SU-DHL-6 (cell line): Measurements from ENCODE around the gene KCTD17.

ENCODE experiments used
- H2AFZ ChIP-seq: fragments of 200-600 bp; sonication (generic); 2 replicates; pipeline ENCODE4 v1.6.1; 2014; ENCODE audit warnings: low read depth, mild to moderate bottlenecking, moderate library complexity, mixed read lengths, antibody characterized with exemption, low read length; ENCODE audit not compliant: severe bottlenecking
- H3F3A ChIP-seq: fragments of 200-600 bp; shearing (Covaris generic); 2 replicates; pipeline ENCODE4 v1.6.0; 2016; ENCODE audit warnings: antibody characterized with exemption, mild to moderate bottlenecking; ENCODE audit not compliant: insufficient read depth
- H3K27ac ChIP-seq: fragments of 200-600 bp; sonication (generic); 2 replicates; pipeline ENCODE4 v1.5.1; 2016; ENCODE audit warnings: low read depth, mild to moderate bottlenecking, low read length, moderate library complexity, mixed read lengths
- H3K27me3 ChIP-seq: fragments of 200-600 bp; sonication (generic), shearing (Covaris generic); 2 replicates; pipeline ENCODE4 v1.6.0; 2014; ENCODE audit warnings: mild to moderate bottlenecking, low read length
- H3K36me3 ChIP-seq: fragments of 200-600 bp; sonication (generic); 2 replicates; pipeline ENCODE4 v1.6.1; 2014; ENCODE audit warnings: mild to moderate bottlenecking, low read length, mixed read lengths
- H3K4me2 ChIP-seq: fragments of 300-600, 200-600 bp; shearing (Covaris generic), sonication (generic); 2 replicates; pipeline ENCODE4 v1.6.0; 2014; ENCODE audit warnings: low read length, low read depth, mild to moderate bottlenecking; ENCODE audit not compliant: poor library complexity, severe bottlenecking
- H3K4me3 ChIP-seq: fragments of 200-600 bp; sonication (generic); 2 replicates; pipeline ENCODE4 v1.5.1; 2014; ENCODE audit warnings: antibody characterized with exemption, low read length, mild to moderate bottlenecking, mixed read lengths; ENCODE audit not compliant: insufficient read depth, poor library complexity, severe bottlenecking
- H3K79me2 ChIP-seq: fragments of 200-600 bp; sonication (generic); 2 replicates; pipeline ENCODE4 v1.6.1; 2014; ENCODE audit warnings: mild to moderate bottlenecking, low read length, moderate library complexity; ENCODE audit not compliant: insufficient read depth
- H3K9ac ChIP-seq: fragments of 200-600 bp; sonication (generic); 2 replicates; pipeline ENCODE4 v1.7.0; 2014; ENCODE audit warnings: mild to moderate bottlenecking, low read length
- H3K9me2 ChIP-seq: fragments of 200-600 bp; sonication (generic); replicated peaks from 2 replicates; pipeline ENCODE4 v1.6.1; 2014; ENCODE audit warnings: low read length; ENCODE audit not compliant: insufficient read depth
- H3K9me3 ChIP-seq: fragments of 200-600 bp; sonication (generic); 2 replicates; pipeline ENCODE4 v1.6.1; 2014; ENCODE audit warnings: low read length, mixed read lengths; ENCODE audit not compliant: insufficient read depth
- H4K20me1 ChIP-seq: fragments of 200-600 bp; sonication (generic); 2 replicates; pipeline ENCODE4 v1.6.1; 2014; ENCODE audit warnings: low read depth, mild to moderate bottlenecking, antibody characterized with exemption, low read length, moderate library complexity, mixed read lengths
- CTCF ChIP-seq: fragments of 200-600 bp; sonication (generic); IDR thresholded peaks from one replicate; pipeline ENCODE4 v1.5.1; 2017; ENCODE audit warnings: antibody characterized with exemption, mild to moderate bottlenecking, low read length, moderate library complexity; ENCODE audit not compliant: insufficient read depth, poor library complexity, severe bottlenecking
- EZH2phosphoT487 ChIP-seq: fragments of 200-600 bp; sonication (generic), shearing (Covaris generic); conservative IDR thresholded peaks from 2 replicates; pipeline ENCODE4 v1.6.1; 2018; ENCODE audit warnings: mild to moderate bottlenecking, antibody characterized with exemption, low read length, moderate library complexity, mixed read lengths

The KCTD17 gene

DNA sequence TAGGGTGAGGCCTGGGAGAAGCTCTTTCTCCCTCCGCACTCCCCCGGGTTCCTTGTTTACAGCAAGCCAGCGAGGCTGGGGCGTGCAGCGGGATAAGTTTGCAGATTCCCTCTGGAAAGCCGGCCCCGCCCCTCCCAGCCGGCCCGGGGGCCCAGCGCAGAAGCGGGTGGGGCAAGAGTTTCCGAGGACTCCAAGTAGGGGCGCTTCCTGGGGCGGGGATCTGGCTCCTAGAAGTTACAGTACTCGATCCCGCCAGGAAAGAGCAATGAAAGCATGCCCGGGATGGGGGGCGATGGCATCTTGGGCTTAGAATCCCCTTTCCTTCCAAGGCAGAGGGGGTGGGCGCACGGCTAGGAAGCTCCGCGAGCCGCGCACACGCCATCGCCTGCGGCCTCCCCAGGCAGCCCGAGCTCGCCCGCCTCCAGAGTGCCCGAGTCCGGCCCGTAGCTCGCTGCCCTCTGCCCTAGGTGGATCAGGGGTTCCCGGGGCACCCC is 32.7 kb upstream of the KCTD17 start:
- H3K9ac ChIP-seq: peak overlapping the region; percentile 83
- peak overlapping the region; percentile 91 for H3K4me3 ChIP-seq
- H3K9me3 ChIP-seq: no peaks in the 10 kb centered on the region
- no peaks in the 10 kb centered on the region for H4K20me1 ChIP-seq
- no peak overlapping the region for H3K27ac ChIP-seq
- no peaks in the 10 kb centered on the region for H3K36me3 ChIP-seq
- no peaks in the 10 kb centered on the region for H3K79me2 ChIP-seq
- H3F3A ChIP-seq: no peaks in the 10 kb centered on the region
- no peak for TF ChIP-seq EZH2phosphoT487
- no peak for TF ChIP-seq CTCF
- peak overlapping the region; percentile 58 for H3K4me2 ChIP-seq
- no peaks in the 10 kb centered on the region for H3K9me2 ChIP-seq
- H3K27me3 ChIP-seq: no peaks in the 10 kb centered on the region
- peak overlapping the region; percentile 77 for H2AFZ ChIP-seq

GRCh38 chr22:37019309-37020191 is 32.0 kb upstream of the KCTD17 start, which contains the start of the genes MPST and TST:
Gene MPST, plus strand, starts transcription at chr22:37019742. Its CDS starts 95 bp downstream, at chr22:37019837.
Gene TST, minus strand, starts transcription at chr22:37019447. Its CDS starts 715 bp downstream, at chr22:37018732.
- no peaks in the 10 kb centered on the region for H3K36me3 ChIP-seq
- TF ChIP-seq EZH2phosphoT487: no peak
- TF ChIP-seq CTCF: no peak
- H3K9me3 ChIP-seq: no peaks in the 10 kb centered on the region
- H3K79me2 ChIP-seq: no peaks in the 10 kb centered on the region
- peak within 1 kb of the TSS; percentile 58 for H3K4me2 ChIP-seq
- H3K27ac ChIP-seq: no peak within 1 kb of the TSS
- no peaks in the 10 kb centered on the region for H3K27me3 ChIP-seq
- H3K9me2 ChIP-seq: no peaks in the 10 kb centered on the region
- H3K9ac ChIP-seq: peak within 1 kb of the TSS; percentile 83
- peak within 1 kb of the TSS; percentile 91 for H3K4me3 ChIP-seq
- H4K20me1 ChIP-seq: no peaks in the 10 kb centered on the region
- H3F3A ChIP-seq: no peaks in the 10 kb centered on the region
- H2AFZ ChIP-seq: peak within 1 kb of the TSS; percentile 97

DNA sequence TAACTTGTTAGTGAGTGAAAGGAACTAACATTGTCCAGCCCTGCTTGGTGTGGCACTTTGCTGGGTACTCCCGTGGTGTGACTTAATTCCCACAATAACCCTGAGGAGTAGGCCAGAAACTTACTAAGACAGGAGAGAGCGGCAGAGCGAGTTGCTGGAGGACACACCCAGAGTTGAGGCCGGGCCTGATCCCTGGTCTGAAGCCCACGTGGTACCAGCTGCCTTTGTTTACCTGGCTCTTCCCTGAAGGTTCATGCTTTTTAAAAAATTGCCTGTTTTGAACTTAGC is 31.4 kb upstream of the KCTD17 start:
- no peak overlapping the region for H3K27ac ChIP-seq

More for the DNA sequence above, 31.4 kb upstream of the KCTD17 start:
- H3K4me2 ChIP-seq: peak overlapping the region; percentile 58
- H3K9me3 ChIP-seq: no peaks in the 10 kb centered on the region
- H3K36me3 ChIP-seq: no peaks in the 10 kb centered on the region
- peak overlapping the region; percentile 91 for H3K4me3 ChIP-seq
- H3K27me3 ChIP-seq: no peaks in the 10 kb centered on the region
- H3F3A ChIP-seq: no peaks in the 10 kb centered on the region
- H2AFZ ChIP-seq: peak overlapping the region; percentile 97
- no peaks in the 10 kb centered on the region for H3K79me2 ChIP-seq
- H3K9me2 ChIP-seq: no peaks in the 10 kb centered on the region
- no peaks in the 10 kb centered on the region for H4K20me1 ChIP-seq
- H3K9ac ChIP-seq: peak overlapping the region; percentile 83
- no peak for TF ChIP-seq CTCF
- no peak for TF ChIP-seq EZH2phosphoT487
